NCI-H1436 (cell line): ENCODE results near the gene USP30.

Experiments used
- DNase-seq: peaks from one replicate; lab custom pipeline; 2025; lab: John Stamatoyannopoulos, UW

Gene USP30

GRCh38 chr12:109097435-109098182 is 45.2 kb downstream of the USP30 start, which contains the start of gene UNG:
Gene UNG, plus strand, starts transcription at chr12:109097597. Its CDS starts 83 bp downstream, at chr12:109097680.
- peak; percentile 95 for DNase-seq

GRCh38 chr12:109098183-109098604 is 45.8 kb downstream of the USP30 start:
- DNase-seq: peak; percentile 32

- DNase-seq: no peak
Observed at GRCh38 chr12:109098651-109099050, 46.3 kb downstream of the USP30 start.

- no peak for DNase-seq
Observed at GRCh38 chr12:109099431-109100020, 47.1 kb downstream of the USP30 start.

- DNase-seq: no peak
Observed at GRCh38 chr12:109100741-109101140, 48.4 kb downstream of the USP30 start.

- no peak for DNase-seq
Observed at GRCh38 chr12:109102491-109102890, 50.1 kb downstream of the USP30 start.

GRCh38 chr12:109105176-109105575 is 52.8 kb downstream of the USP30 start:
- no peak for DNase-seq

GRCh38 chr12:109109746-109110350 is 57.5 kb downstream of the USP30 start:
- DNase-seq: no peak

- no peak for DNase-seq
Observed at GRCh38 chr12:109110988-109111495, 58.7 kb downstream of the USP30 start.

GRCh38 chr12:109112720-109113465 is 60.5 kb downstream of the USP30 start:
- DNase-seq: no peak

- no peak for DNase-seq
Observed at GRCh38 chr12:109113661-109114321, 61.4 kb downstream of the USP30 start.

- no peak for DNase-seq
Observed at GRCh38 chr12:109114644-109115043, 62.3 kb downstream of the USP30 start.

GRCh38 chr12:109115404-109115757 is 63.0 kb downstream of the USP30 start:
- no peak for DNase-seq

- DNase-seq: no peak
Observed at GRCh38 chr12:109115758-109116610, 63.6 kb downstream of the USP30 start, which contains the start of gene ACACB. Gene ACACB, plus strand, starts transcription at chr12:109116587. Its CDS starts 22,819 bp downstream, at chr12:109139406.

GRCh38 chr12:109116611-109116949 is 64.2 kb downstream of the USP30 start:
- DNase-seq: no peak

GRCh38 chr12:109120095-109120494 is 67.7 kb downstream of the USP30 start:
- DNase-seq: no peak

GRCh38 chr12:109120557-109120956 is 68.2 kb downstream of the USP30 start:
- no peak for DNase-seq

- DNase-seq: no peak
Observed at GRCh38 chr12:109121346-109121880, 69.0 kb downstream of the USP30 start.

GRCh38 chr12:109124878-109125648 is 72.7 kb downstream of the USP30 start:
- no peak for DNase-seq

- no peak for DNase-seq
Observed at GRCh38 chr12:109125791-109126190, 73.4 kb downstream of the USP30 start.
